Ovary (tissue), 3 donors: ENCODE results near the gene PSD.

Source experiments
- EP300 ChIP-seq: sonication (generic); formaldehyde crosslinking; IDR thresholded peaks from one replicate; pipeline ENCODE4 v1.6.1; 2017; ENCODE audit warnings: antibody characterized with exemption
- TF ChIP-seq, protein P1 (sequence below), 3 donors: fragments of 450-650 bp in 2 of 3; fragments of 200-600 bp in 1 of 3; IDR thresholded peaks; one replicate each; pipeline versions ENCODE4 v1.5.1 to v1.8.0; 2016 to 2022; ENCODE audit warnings: antibody characterized with exemption in 3 of 3, mild to moderate bottlenecking in 1 of 3
- donor health status: DM: no; HTN: no; CAD: no.

- peak; percentile 80 for TF ChIP-seq EP300
- TF ChIP-seq, protein P1, sequence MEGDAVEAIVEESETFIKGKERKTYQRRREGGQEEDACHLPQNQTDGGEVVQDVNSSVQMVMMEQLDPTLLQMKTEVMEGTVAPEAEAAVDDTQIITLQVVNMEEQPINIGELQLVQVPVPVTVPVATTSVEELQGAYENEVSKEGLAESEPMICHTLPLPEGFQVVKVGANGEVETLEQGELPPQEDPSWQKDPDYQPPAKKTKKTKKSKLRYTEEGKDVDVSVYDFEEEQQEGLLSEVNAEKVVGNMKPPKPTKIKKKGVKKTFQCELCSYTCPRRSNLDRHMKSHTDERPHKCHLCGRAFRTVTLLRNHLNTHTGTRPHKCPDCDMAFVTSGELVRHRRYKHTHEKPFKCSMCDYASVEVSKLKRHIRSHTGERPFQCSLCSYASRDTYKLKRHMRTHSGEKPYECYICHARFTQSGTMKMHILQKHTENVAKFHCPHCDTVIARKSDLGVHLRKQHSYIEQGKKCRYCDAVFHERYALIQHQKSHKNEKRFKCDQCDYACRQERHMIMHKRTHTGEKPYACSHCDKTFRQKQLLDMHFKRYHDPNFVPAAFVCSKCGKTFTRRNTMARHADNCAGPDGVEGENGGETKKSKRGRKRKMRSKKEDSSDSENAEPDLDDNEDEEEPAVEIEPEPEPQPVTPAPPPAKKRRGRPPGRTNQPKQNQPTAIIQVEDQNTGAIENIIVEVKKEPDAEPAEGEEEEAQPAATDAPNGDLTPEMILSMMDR (IDR thresholded peaks at IDR 0.05) = no peak
Measured at GRCh38 chr10:102395400-102396316, 22.9 kb downstream of the PSD start, which contains the start of gene NFKB2.
